ENCODE data around the gene CDC20.
"Not testable (repeated sequence)": the region's sequence is repeated elsewhere in the genome, so short reads cannot be mapped to it uniquely, and the experiment has no call there.

The CDC20 gene

DNA sequence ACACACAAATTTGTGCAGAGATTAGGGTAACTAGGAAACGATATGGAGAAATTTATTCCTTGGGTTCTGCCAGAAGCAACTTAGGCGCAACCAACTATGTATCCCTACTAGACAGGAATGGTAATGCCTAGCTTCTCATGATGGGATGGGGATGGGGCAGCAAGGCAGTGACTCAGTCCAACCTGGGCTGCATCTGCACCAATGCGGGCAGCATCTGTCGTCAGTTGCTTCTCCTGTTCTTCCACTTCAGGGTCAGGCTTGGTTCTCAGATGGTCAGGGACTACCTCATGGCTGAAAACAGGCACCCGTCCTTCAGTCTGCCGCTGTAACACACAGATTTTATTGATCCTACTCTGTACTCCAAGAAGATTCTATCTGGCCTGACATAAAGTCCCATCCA lies 27.9 kb downstream of the CDC20 start:
- no peak for DNase-seq

DNA sequence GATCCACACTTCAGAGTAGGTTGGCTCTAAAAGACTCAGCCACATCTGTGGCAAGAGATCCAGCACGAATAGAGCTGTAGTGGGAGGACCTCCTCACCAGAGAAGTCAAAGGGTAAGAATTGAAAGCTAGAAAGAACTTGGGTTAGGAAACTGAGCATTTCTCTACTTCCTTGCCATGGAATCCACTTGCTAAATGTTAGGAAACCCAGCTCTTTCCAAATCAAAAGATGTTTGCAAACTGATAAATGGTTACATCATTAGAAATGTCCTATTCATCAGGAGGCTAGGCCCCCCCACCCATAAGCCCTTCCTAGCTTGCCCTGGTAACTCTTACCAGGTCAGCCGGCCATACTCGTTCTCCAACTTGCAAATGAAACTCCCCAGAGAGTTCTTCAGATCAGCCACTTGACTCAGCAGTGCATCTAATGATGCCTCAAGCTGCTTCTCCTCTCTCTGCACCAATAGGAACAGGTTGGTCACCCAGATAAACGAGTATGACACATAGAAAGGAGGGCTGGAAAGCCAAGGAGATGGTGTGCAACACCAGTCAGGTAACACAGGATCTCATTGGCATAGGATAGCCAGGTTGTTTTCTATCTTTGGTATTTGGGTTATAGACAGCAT lies 29.3 kb downstream of the CDC20 start:
- no peak for DNase-seq

GRCh38 chr1:43388613-43389012 lies 29.8 kb downstream of the CDC20 start:
- no peak for DNase-seq

DNA sequence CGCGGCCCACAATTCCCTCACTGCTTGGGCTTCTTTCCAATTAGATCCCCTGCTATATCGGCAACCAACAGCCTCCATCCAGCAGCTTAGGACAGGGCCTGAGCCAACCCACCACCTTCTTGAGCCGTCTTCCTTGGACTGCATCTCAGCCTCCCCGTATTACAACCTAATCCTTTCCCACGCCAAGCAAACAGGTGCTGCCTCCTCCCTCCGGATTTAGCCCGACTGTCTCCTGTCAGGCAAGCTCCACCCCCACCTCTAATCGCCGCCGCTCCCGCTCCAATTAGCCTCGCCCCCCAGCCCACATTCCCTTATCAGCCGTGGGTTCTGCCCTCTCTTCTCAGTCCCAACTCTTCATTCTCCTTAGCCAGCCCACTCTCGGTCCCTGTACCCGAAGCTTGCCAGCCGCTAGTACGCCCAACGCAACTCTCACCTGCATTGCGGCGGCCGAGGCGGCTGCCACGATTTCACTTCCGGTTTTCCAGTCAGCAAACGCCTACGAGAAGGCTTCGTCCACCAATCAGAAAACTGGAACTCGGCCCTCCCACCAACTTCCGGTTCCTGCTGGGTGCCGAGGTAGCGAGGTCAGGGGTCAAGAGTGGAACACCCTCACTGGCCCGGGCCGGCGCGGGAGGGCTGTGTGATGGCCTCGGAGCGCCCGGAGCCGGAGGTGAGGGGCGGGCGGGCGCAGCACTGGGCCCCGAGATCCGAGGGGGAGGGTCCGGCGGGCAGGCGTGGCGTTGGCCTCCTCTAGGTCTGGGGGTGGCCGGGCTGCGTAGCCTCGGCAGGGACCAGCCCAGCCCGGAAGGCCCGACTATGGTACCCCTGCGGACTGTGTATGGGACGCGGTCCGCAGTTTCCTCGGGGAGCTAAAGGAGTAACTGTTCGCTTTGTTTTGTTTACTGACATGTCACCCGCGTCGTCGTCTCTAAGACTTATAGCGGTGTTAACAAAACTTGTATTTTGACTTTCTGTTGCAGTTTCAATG lies 30.8 kb downstream of the CDC20 start, which contains the start of the genes MED8 and SZT2:
TSS of gene MED8 (minus strand) at position 475 of the 988 bp plus-strand sequence. CDS start at position 439, 36 bp downstream.
TSS of gene SZT2 (plus strand) at position 574 of the 988 bp plus-strand sequence. CDS start at position 644, 70 bp downstream.
- DNase-seq = peak; percentile 91

DNA sequence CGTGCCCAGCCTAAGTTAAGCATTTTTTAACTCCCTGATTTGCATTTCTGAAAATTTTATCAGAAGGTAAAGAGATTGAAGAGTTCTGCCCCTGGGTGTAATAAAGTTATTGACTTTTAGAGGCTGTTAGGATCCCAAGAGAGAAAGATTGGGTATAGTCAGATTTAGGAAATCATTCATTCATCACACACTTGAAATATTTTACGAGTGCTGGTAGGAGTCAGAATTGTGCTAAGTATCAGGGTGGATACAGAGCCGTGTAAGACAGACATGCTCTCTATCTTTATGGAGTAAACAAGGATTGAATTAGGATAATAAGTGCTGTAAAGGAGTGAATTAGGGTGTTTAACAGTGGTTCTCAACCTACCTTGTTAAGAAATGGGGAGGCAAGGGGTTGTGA lies 33.9 kb downstream of the CDC20 start:
- DNase-seq = no peak

- no peak for DNase-seq
Observed at GRCh38 chr1:43395523-43395922, 36.7 kb downstream of the CDC20 start.

DNA sequence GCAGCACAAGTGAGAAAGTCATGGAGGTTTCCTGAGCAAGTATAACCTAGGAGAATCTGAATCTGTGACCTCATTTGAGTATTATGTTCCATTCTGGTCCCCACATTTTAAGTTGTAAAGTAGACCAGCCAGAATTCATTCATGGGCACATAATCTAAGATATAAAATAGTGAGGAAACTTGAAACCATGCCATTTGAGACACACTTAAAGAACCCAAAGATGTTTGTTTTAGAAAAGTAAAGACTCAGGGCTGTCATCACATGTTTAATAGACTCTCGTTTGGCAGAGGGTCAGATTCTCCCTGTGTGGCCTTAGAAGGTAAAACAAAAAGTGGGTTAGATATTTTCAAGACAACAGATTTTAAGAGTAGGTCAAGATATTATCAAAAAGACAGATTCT lies 37.3 kb downstream of the CDC20 start:
- no peak for DNase-seq

DNA sequence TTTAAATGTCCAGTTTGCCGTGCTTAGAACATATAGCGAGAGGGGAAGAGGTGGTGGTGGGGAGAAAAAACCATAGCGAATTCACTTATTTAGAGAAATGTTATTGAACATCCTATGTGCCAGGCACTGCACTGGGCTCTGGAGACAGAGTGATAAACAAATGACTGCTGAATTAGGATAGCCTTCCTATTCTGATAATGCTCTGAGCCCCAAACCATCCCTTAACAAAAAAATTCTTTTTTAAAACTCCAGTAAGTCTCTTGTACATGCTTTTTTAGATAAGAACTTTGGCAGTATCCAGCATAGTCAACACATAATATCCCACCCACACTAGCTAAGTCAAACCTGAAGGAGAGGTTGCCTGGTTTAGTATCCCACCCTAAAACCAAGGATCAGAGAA lies 39.4 kb downstream of the CDC20 start:
- DNase-seq = no peak

- DNase-seq = not testable (repeated sequence)
Observed at GRCh38 chr1:43400441-43400840, 41.7 kb downstream of the CDC20 start.

DNA sequence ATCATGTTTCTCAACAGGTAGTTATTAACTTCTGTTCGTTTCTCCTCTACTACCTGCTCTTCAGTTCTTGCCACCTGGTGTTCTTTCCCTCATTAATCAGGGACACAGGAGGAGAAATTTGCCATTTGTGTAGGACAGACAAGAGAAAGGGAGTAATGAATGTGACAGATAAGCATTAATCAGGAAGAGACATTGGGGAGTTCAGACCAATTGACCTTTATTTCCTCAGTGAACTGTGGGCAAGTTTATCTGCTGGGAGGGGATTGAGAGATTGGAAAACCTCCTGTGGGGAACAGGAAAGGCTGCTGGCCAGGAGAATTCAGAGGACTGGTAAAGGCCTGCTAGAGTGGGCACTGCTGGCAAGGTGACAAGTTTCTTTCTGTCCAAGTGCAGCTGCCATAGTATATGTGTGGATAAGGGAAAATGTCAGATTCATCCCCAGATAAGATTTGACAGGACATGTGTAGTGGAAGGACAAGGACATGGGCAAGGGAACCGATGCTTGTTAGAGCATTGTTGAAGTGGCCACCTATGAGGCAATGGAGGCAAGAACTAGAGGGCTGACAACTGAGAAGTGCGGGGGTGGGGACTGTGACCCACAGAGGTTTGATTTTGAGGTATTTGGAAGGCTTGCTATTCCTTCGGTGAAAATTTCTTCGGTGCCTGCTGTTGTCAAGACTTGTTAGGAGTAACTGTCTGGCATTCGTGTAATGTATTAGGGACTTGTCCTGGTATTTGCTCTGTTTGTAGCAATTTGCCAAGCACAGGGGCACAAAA lies 43.5 kb downstream of the CDC20 start:
- no peak for DNase-seq

GRCh38 chr1:43404353-43404752 lies 45.6 kb downstream of the CDC20 start:
- DNase-seq = no peak

DNA sequence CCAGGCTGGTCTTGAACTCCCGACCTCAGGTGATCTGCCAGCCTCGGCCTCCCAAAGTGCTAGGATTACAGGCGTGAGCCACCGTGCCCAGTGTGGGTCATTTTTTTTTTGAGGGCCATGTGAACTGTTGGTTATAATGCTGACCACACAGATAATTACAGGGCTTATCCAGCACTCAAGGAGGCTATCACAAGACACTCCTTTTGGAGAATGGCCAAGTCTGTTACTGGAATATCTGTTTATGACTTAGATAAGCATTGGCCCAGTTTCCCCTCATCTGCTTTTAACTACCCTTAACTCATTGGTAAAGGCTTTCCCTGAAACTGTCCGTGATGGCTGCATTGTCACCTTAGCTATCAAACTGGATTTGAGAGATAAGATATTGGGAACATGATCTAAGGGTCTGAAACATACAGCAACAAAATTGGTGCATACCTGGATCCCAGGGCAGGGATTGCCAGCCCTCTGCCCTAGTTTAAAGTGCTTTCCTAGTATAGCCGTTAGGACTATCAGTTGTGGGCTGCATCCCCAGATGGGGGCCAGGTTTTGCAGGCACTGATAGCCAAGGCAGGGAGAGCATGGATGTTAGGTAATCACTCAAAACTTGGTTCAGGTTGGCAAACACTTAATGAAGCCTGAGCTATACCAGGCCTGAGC lies 46.6 kb downstream of the CDC20 start:
- no peak for DNase-seq

- no peak for DNase-seq
Observed at GRCh38 chr1:43405876-43406234, 47.1 kb downstream of the CDC20 start.

DNA sequence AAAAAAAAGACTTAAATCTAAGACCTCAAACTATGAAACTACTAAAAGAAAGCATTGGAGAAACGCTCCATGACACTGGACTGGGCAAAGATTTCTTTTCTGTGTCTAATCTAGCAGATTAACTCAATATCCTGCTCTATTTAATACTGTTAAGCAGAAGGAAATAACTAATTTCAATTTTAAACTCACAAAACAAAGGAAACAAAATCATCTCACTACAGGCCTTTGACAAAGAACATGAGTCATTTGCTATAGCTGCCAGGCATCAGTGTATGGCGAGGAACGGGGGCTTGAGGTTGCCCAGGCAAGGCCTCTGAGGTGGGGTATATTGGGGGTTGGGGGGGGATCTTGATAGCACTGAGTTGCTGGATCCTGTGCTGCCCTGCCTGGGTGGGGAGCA lies 51.8 kb downstream of the CDC20 start:
- no peak for DNase-seq

All from activated CD8-positive, alpha-beta memory T cell treated with anti-CD3 and anti-CD28 coated beads, Interleukin-2, amount 50 U/mL, for 48 hours (primary cell).